ENCODE data around the gene STXBP1. TPM values are rescaled to one million over a fixed set of nuclear protein-coding genes. Genes with fewer than 3 reads are reported as not detected.
"Not testable (repeated sequence)": the region's sequence is repeated elsewhere in the genome, so short reads cannot be mapped to it uniquely, and the experiment has no call there.

The STXBP1 gene
- total and polyA plus RNA-seq, 4 donors = 19.2 to 65.8 (median 46.7) TPM

DNA sequence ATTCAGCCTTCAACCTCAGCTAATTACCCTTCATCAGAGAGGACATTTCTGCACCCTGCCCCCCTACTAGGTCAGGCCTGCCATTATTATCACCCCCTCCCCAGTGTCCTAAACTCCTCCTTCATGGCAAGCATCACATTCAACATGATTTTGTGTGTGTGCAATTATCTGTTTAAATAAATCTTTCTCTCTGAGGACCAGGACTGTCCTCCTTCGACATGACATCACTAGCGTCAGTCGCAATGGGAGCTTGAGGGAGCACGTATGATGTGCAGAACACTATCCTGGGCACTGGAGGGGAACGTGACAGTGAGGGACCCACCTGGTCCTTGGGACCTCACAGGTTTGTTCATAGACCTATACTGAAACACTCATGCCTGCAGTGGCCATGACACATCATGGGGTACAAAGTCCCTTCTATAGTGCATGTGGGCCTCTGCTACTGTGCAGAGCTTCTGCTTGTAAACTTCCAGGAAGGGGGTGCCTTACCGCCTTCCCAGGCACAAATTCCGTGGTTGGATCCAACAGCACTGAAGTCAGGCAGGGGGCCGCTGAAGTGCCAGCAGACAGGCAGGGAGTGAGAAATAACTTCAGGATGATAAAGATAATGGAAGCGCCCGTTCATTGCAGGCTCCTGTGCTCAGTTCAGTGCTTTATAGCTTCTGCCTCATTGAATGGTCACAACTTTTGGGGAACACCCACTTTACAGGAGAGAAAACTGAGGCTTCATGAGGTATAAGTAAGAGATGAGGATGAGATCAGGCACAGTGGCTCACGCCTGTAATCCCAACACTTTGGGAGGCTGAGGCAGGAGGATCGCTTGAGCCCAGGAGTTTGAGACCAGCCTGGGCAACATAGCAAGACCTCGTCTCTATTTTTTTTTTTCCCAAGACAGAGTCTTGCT, 36.0 kb upstream of the STXBP1 start:
- no peaks in the 10 kb centered on the region for H3K36me3 ChIP-seq (ENCODE audit: control insufficient read depth in 4 of 4, insufficient read depth in 4 of 4, low read length in 4 of 4)
- no peak overlapping the region for H3K9ac ChIP-seq (ENCODE audit: insufficient read depth in 1 of 2, low read length in 2 of 2)

DNA sequence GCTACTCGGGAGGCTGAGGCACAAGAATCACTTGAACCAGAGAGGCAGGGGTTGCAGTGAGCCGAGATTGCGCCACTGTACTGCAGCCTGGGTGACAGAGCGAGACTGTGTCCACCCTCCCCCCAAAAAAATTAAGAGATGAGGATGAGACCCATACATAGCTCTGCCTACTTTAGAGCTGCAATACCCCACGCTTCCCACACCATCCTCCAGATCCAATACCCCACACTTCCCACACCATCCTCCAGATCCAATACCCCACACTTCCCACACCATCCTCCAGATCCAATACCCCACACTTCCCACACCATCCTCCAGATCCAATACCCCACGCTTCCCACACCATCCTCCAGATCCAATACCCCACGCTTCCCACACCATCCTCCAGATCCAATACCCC, 34.9 kb upstream of the STXBP1 start:
- peaks cover 0 to 36% (median 25%) of the 10 kb centered on the region in 5 donors for H3K4me1 ChIP-seq (ENCODE audit: control insufficient read depth in 5 of 5, insufficient read depth in 5 of 5, low read length in 5 of 5)
- not testable (repeated sequence) for H3K27ac ChIP-seq (ENCODE audit: low read depth in 1 of 2, low read length in 1 of 2); DNase-seq; H3K27me3 ChIP-seq (ENCODE audit: control insufficient read depth in 3 of 3, insufficient read depth in 3 of 3, low read length in 2 of 3); H3K9me3 ChIP-seq (ENCODE audit: control insufficient read depth in 4 of 4, insufficient read depth in 3 of 4, low read length in 3 of 4); ATAC-seq (ENCODE audit: insufficient read depth, low FRiP score); H3K36me3 ChIP-seq (ENCODE audit: control insufficient read depth in 4 of 4, insufficient read depth in 4 of 4, low read length in 4 of 4); H3K9ac ChIP-seq (ENCODE audit: insufficient read depth in 1 of 2, low read length in 2 of 2); H3K4me3 ChIP-seq
- WGBS, 2 donors = 86 to 87% methylated on average over 5 of the region's 7 CpGs

More for the DNA sequence above, 36.0 kb upstream of the STXBP1 start:
- Histone ChIP-seq H3K27me3 (ENCODE audit: control insufficient read depth in 3 of 3, insufficient read depth in 3 of 3, low read length in 2 of 3) (no peaks in the 10 kb centered on the region), H3K27ac (ENCODE audit: low read depth in 1 of 2, low read length in 1 of 2) (peak overlapping the region in 1 of 2 donors; percentile 56), H3K9me3 (ENCODE audit: control insufficient read depth in 4 of 4, insufficient read depth in 3 of 4, low read length in 3 of 4) (no peaks in the 10 kb centered on the region), H3K4me1 (ENCODE audit: control insufficient read depth in 5 of 5, insufficient read depth in 5 of 5, low read length in 5 of 5) (peaks cover 0 to 36% (median 25%) of the 10 kb centered on the region in 5 donors), H3K4me3 (no peak overlapping the region)
- ATAC-seq (ENCODE audit: insufficient read depth, low FRiP score) (no peak), DNase-seq (no peak)
- TF ChIP-seq, protein P1, sequence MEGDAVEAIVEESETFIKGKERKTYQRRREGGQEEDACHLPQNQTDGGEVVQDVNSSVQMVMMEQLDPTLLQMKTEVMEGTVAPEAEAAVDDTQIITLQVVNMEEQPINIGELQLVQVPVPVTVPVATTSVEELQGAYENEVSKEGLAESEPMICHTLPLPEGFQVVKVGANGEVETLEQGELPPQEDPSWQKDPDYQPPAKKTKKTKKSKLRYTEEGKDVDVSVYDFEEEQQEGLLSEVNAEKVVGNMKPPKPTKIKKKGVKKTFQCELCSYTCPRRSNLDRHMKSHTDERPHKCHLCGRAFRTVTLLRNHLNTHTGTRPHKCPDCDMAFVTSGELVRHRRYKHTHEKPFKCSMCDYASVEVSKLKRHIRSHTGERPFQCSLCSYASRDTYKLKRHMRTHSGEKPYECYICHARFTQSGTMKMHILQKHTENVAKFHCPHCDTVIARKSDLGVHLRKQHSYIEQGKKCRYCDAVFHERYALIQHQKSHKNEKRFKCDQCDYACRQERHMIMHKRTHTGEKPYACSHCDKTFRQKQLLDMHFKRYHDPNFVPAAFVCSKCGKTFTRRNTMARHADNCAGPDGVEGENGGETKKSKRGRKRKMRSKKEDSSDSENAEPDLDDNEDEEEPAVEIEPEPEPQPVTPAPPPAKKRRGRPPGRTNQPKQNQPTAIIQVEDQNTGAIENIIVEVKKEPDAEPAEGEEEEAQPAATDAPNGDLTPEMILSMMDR (IDR thresholded peaks at IDR 0.05; ENCODE audit: control extremely low read depth, extremely low read depth) = no peak
- WGBS, 2 donors = 93% methylated on average over 13 of the region's 13 CpGs

DNA sequence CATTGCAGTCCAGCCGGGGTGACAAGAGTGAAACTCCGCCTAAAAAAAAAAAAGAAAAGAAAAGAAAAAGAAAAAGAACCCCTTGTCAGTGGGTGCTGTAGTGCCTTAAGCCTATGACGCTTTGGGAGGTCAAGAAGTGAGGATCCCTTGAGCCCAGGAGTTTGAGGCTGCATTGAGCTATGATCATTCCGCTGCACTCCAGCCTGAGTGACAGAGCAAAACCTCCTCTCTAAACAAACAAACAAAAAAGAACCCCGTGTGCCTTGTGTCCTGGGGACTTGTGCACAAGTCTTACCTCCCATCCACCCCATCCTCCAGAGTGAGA, 33.5 kb upstream of the STXBP1 start:
- Histone ChIP-seq H3K27me3 (ENCODE audit: control insufficient read depth in 3 of 3, insufficient read depth in 3 of 3, low read length in 2 of 3) (no peaks in the 10 kb centered on the region), H3K36me3 (ENCODE audit: control insufficient read depth in 4 of 4, insufficient read depth in 4 of 4, low read length in 4 of 4) (no peaks in the 10 kb centered on the region), H3K9me3 (ENCODE audit: control insufficient read depth in 4 of 4, insufficient read depth in 3 of 4, low read length in 3 of 4) (no peaks in the 10 kb centered on the region), H3K4me3 (no peak overlapping the region), H3K4me1 (ENCODE audit: control insufficient read depth in 5 of 5, insufficient read depth in 5 of 5, low read length in 5 of 5) (peaks cover 0 to 26% (median 17%) of the 10 kb centered on the region in 5 donors), H3K9ac (ENCODE audit: insufficient read depth in 1 of 2, low read length in 2 of 2) (no peak overlapping the region), H3K27ac (ENCODE audit: low read depth in 1 of 2, low read length in 1 of 2) (peak overlapping the region in 1 of 2 donors; percentile 97)
- 27 to 51% methylated on average over 5 of the region's 5 CpGs for WGBS, 2 donors
- no peak for ATAC-seq (ENCODE audit: insufficient read depth, low FRiP score)
- DNase-seq = no peak
- TF ChIP-seq, protein P1 (IDR thresholded peaks at IDR 0.05; ENCODE audit: control extremely low read depth, extremely low read depth) = no peak

DNA sequence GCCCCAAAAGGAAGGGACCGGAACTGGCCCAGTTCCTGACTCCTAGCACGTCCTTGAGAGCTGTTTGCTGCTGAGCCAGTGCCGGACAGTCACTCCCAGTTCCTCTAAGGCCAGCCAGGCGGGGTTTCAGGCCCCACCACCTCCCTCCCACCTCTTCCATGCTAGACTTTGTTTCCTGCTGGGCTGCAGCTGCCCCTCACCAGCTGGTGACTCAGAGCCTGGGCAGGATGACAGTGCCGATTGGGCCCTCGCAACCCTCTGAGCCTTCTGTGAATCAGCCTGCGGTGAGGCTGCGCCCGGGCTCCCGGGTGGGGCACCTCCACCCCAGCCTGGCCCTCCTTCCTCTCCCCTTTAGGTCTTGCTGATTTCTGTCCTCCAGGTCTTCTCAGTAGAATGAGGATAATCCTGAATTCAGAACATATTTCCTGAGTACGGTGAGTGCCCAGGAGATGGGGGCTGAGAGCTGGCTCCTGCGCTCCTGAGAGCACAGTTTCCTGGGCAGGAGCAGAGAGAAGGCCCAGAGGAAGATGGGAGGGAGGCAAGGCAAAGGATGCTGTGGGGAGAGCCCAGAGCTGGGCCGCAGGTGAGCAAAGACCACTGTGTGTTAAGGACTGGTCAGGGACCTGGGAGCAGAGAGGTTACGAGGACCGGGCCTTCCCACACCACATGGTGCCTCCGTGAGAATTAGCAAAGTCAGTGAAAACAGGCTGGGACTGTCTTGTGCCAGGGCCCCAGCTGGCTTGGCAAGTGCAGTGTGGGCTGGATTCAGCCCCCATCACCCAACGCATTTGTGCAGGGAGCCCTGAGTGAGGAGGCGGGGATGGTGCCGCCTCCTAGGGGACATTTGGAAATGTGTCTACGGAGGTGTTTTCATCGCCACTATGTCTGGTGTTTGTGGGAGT, 32.9 kb upstream of the STXBP1 start:
- Histone ChIP-seq H3K9me3 (ENCODE audit: control insufficient read depth in 4 of 4, insufficient read depth in 3 of 4, low read length in 3 of 4) (no peaks in the 10 kb centered on the region), H3K36me3 (ENCODE audit: control insufficient read depth in 4 of 4, insufficient read depth in 4 of 4, low read length in 4 of 4) (no peaks in the 10 kb centered on the region), H3K27me3 (ENCODE audit: control insufficient read depth in 3 of 3, insufficient read depth in 3 of 3, low read length in 2 of 3) (no peaks in the 10 kb centered on the region), H3K27ac (ENCODE audit: low read depth in 1 of 2, low read length in 1 of 2) (peak overlapping the region; percentile 69 to 97), H3K4me3 (peak overlapping the region; percentile 1), H3K9ac (ENCODE audit: insufficient read depth in 1 of 2, low read length in 2 of 2) (peak overlapping the region in 1 of 2 donors; percentile 11), H3K4me1 (ENCODE audit: control insufficient read depth in 5 of 5, insufficient read depth in 5 of 5, low read length in 5 of 5) (peaks cover 0 to 21% (median 15%) of the 10 kb centered on the region in 5 donors)
- 11 to 22% methylated on average over 21 of the region's 21 CpGs for WGBS, 2 donors
- ATAC-seq (ENCODE audit: insufficient read depth, low FRiP score) (peak; percentile 93), DNase-seq (peak; percentile 63 to 80 (median 64))
- TF ChIP-seq, protein P1 (IDR thresholded peaks at IDR 0.05; ENCODE audit: control extremely low read depth, extremely low read depth) = no peak
